ENCODE results near the gene AUTS2.

The AUTS2 gene

GRCh38 chr7:70599446-70600190 is 1001.3 kb downstream of the AUTS2 start:
- DNase-seq: no peak

DNA sequence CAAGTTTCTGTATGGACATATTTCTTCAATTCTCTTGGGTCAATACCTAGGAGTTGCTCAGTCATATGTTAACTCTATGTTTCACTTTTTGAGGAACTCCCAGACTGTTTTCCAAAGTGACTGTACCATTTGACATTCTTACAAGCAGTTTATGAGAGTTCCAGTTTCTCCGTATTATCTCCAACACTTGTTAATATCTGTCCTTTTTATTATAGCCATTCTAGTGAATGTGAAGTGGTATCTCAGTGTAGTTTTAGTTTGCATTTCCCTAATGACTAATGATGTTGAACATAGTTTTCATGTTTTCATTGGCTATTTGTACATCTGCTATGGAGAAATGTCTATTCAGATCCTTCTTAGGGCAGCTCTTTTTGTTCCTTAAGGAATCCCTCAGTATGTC is 1002.7 kb downstream of the AUTS2 start:
- no peak for DNase-seq

DNA sequence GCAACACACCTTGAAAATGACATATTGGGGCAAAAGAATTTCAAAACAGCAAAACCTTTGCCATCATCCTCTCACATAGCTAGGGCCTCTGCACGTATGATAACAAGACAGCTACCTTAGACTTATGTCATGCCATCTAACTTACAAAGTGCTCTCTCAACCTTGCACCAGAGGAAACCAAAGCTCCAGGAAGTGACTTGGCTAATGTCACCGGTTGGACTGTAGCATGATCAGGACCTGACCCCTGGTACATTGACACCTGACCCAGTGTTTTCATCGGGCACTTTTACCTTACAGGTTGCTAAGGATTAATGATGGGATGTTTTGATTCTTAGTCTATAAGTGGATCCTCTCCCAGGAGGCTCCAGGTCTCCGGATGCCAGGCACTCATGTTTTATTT is 1003.8 kb downstream of the AUTS2 start:
- no peak for DNase-seq

- DNase-seq: no peak
These were observed 1009.0 kb downstream of the AUTS2 start for GRCh38 chr7:70607281-70607680.

DNA sequence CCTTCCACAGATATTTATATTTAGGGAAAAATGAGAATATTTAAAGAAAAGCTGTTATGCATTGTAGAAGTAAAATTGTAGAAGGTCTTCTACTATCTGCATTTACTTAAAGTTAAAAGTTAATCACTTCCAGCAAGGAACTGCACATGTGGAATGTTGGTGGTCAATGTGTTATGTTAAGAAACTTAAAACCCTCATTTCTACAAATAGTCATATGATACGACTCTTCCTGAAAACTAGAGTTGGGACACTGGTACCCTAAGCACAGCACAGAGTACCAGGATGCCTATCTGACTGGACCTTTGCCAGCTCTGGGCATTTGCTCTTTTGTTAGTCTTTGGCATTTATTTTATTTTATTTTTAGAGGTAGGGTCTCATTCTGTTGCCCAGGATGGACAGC is 1009.5 kb downstream of the AUTS2 start:
- no peak for DNase-seq

- no peak for DNase-seq
These were observed 1010.0 kb downstream of the AUTS2 start for GRCh38 chr7:70608229-70608628.

DNA sequence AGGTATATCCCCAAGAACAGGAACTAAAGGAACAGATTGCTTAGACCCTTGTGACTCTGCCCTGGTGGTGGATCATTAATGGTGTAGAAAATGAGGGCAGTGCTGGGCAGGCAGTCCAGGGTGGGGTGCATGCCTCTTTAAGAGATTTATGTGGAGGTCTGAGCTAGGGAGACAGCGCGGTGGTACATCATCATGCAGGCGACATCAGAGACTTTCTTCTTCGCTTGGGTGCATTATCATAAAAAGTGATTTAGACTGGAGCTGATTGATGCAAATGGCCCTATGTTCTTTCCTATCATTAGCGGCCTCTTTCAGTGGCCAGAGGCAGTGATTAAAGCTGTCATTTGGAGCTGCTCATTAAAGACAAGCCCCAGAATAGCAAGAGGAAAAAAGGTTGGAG is 1014.5 kb downstream of the AUTS2 start:
- DNase-seq: no peak

- no peak for DNase-seq
These were observed 1016.2 kb downstream of the AUTS2 start for GRCh38 chr7:70614237-70615045.

- no peak for DNase-seq
These were observed 1016.9 kb downstream of the AUTS2 start for GRCh38 chr7:70615066-70615606.

DNA sequence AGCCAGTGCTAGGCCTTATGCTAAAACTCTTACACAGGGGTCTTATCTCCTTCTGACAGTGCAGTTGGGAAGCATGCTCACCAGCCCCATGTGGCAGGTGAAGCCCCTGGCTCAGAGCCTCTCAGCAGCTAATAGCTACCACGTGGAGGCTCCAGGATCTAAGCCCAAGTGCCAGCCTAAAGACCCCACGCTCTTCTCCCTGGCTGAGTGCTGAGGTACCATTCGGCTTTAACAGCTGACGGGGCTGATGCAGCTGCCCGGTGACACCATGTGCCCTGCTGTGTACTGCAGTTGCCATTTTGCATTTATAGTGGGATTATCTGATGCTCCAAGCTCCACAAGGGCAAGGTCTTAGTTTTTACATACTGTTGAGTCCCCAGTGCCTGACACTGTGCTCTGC is 1017.9 kb downstream of the AUTS2 start:
- no peak for DNase-seq

DNA sequence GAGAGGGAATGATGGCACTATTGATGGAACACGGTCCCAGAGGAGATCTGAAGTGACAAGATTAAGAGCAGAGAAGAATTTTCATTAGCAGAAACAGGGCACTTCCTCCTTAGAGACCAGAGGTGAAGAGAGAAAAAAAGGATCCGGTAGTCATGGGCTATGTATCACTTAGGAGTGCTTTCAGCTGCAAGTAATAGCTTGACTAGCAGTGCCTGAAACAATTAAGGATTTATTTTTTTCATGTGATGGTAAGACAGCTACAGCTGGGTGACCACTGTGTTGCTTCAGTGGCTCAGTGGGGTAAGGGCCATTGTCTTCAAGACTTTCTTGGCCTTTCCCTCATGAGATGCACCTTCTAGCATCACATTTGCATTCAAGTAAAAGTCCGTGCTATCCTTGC is 1018.5 kb downstream of the AUTS2 start:
- no peak for DNase-seq

GRCh38 chr7:70618020-70618551 is 1019.8 kb downstream of the AUTS2 start:
- DNase-seq: no peak

- no peak for DNase-seq
These were observed 1020.9 kb downstream of the AUTS2 start for GRCh38 chr7:70619130-70619529.

DNA sequence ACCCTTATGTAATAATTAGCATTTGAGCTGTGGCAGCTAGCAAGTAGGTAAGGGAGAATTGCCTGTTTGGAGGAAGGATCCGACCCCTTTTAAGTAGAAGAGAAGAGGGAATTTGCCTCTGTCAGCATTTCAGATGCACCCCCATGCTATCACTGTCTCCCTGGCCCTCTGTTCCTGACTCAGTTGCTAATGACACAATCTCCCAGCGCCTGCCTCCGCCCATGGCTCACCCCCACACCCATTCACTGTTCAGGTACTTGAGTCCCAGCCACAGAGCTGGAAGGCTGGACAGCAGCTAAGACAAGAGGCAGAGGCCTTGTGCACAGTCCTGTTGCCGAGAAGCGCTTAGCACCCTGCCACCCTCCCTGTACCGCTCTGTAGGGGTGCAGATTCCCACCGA is 1021.4 kb downstream of the AUTS2 start:
- DNase-seq: no peak

GRCh38 chr7:70620333-70621055 is 1022.2 kb downstream of the AUTS2 start:
- DNase-seq: no peak

- DNase-seq: no peak
These were observed 1023.8 kb downstream of the AUTS2 start for GRCh38 chr7:70621954-70622600.

- no peak for DNase-seq
These were observed 1024.7 kb downstream of the AUTS2 start for GRCh38 chr7:70622936-70623335.

GRCh38 chr7:70624500-70625103 is 1026.3 kb downstream of the AUTS2 start:
- no peak for DNase-seq

DNA sequence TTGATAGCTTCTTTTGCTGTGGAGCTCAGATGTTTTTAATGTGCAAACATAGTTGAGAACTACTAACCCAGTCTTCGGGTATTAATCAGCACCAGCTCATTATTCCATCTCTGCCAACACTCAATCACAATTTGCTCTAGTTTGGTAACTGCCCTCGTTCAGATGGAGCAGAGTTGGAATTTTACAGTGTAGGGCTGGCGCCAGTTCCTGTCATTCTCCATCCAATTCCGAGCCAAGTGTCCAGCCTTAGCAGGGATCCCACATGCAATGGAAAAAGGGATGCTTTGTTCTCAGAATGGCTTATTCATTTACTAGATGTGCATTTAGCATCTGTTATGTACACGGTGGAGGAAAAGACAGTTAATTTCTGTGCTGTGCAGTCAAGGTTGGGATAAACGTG is 1029.2 kb downstream of the AUTS2 start:
- no peak for DNase-seq

DNA sequence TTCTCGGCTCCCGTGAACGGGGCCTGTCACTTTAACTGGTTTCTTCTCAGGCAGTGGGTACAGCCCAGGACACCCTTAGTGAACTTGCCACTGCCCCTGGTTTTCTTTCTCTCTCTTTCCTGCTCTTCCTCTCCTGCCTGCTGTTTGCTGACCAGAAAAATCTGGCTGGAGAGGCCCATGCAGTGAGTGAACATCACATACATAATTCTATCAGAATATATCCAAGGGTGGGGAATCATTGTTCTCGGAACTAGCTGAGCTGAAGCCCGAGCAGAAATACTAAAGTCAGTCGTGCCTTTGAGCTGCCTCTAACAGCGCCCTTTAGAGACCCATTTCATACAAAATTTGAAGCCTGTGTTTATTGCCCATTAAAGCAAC is 1032.2 kb downstream of the AUTS2 start:
- DNase-seq: no peak

DNA sequence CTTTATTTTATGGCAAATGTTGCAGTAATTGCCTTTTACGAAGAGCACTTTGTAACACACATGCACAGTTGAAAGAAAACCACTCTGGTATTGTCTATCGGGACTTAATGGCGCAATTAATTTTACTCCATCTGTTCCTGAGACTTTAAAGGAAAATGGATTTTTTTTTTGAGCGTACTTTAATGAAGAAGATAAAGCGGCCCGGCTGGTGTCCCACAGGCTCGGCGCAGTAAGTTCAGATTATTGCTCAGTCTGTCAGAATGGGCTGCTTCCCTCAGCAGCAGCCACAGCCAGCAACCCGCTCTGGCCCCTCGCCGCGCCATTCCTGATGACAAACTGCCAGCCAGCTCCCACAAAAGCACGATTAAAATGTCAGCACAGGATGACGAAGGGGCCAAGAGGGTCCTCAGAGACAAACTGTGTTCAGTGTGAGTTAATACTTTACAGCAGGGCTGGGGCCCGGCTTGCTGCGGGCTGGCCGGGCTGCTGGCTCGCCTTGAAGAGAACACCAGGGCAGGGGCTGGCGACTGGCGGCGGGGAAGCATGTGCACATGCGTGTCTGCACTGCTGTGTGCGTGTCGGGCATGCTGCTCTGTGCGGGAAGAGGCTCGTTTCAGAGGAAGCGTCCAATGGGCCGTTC is 1032.7 kb downstream of the AUTS2 start:
- DNase-seq: no peak

DNA sequence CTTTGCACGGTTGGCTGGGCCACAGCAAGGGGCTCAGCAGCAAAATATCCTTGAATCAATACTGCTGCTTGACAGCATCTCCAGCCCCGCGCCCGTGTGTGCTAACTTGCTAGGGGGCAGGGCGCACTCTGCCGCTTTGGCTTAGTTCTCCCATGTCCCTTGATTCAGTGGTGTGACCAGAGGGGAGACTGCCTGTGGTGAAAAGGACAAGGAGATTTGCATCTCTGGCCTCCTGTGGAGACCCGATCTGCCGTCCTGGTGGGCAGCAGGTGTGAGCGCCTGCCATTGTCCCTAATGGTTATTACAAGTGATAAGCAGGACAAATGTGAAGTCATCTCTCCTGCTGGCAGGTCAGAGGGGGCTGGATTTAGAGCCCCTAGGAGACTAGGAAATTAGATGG is 1033.4 kb downstream of the AUTS2 start:
- no peak for DNase-seq

Measured in SIG-M5 (cell line).